ES-I3 (cell line): ENCODE results near the gene PRPF40A.
"Not testable (repeated sequence)": the region's sequence is repeated elsewhere in the genome, so short reads cannot be mapped to it uniquely, and the experiment has no call there.

Source experiments
- H3K36me3 ChIP-seq: 2 replicates; pipeline ENCODE4 v1.6.1; 2013; ENCODE audit warnings: mild to moderate bottlenecking, low read length, control low read depth, moderate library complexity; ENCODE audit not compliant: insufficient read depth
- H3K4me1 ChIP-seq: 2 replicates; pipeline ENCODE4 v1.6.1; 2013; ENCODE audit warnings: mild to moderate bottlenecking, control low read depth, low read length; ENCODE audit not compliant: insufficient read depth
- H3K9ac ChIP-seq: 2 replicates; pipeline ENCODE4 v1.6.1; 2013; ENCODE audit warnings: low read depth, mild to moderate bottlenecking, low read length, moderate library complexity
- H3K9me3 ChIP-seq: 2 replicates; pipeline ENCODE4 v1.6.1; 2013; ENCODE audit warnings: mild to moderate bottlenecking, low read length, moderate library complexity; ENCODE audit not compliant: control insufficient read depth, insufficient read depth

Gene PRPF40A

DNA sequence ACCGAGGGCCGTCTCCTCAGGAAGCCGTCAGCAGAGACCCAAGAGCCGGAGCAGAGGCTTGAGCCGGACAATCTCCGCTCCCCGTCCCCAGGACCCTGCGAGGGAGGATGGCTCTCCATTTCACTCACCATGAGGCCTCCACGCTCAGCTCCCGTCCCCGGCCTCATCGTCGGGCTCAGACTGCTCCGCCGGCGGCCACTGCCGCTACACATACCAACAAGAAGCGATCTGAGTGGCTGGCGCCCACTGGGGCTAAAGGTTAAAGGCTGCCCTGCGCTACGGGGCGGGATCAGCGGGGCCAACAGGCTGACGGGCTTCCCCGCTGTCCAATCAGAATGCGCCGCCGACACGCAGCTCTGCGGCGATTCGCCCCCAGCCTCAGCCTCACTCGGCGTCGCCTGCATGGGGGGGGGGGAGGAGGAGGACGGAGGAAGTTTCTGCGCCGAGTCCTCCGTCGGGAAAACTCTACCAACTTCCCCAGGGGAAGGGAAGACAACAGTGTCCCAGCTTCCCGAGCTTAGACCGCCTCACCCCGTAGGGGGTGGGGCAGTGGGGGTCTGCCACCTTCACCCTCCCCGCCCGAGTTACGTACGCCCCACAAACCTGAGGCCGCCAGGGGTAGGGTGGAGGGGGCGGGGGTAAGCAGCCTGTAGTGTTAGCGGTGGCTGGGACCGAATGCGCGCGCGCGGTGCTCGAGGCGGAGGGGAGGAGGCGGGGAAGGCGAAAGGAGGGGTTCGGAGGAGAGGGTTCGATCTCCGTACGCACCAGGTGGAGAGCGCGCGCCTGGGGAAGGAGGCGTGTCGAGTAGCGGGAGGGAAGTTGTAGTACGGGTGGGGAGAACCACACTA is at the start of gene PRPF40A:
Gene PRPF40A (minus strand): TSS at position 234 of the 848 bp plus-strand sequence. CDS start 22 bp downstream, at position 212.
- no peaks in the 10 kb centered on the region; the same call in 1 of the 2 replicates for H3K36me3 ChIP-seq
- peaks cover 7% of the 10 kb centered on the region; the same call in 1 of the 2 replicates for H3K4me1 ChIP-seq
- no peaks in the 10 kb centered on the region for H3K9me3 ChIP-seq
- peak within 1 kb of the TSS; percentile 94 for H3K9ac ChIP-seq

DNA sequence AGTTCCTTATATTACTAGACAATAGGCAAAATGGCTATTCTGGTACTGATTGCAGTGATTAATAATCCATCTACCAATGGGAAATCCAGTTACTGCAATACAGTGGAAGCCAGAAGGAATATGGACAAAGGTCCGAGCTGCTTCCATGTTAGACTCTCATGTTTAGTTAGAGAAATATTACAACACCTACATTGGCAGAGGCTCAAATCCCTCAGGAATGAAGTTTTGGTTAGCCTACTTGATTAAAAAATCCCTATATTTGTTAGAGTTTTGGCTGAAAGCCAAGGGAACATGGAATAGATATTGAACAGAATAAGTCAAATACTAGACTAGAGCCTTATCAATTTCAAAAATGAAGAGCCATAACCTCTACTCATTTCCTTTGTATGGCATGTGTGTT is 49.7 kb upstream of the PRPF40A start:
- H3K9ac ChIP-seq: no peak overlapping the region
- H3K36me3 ChIP-seq: no peaks in the 10 kb centered on the region
- no peaks in the 10 kb centered on the region for H3K9me3 ChIP-seq
- H3K4me1 ChIP-seq: no peaks in the 10 kb centered on the region

DNA sequence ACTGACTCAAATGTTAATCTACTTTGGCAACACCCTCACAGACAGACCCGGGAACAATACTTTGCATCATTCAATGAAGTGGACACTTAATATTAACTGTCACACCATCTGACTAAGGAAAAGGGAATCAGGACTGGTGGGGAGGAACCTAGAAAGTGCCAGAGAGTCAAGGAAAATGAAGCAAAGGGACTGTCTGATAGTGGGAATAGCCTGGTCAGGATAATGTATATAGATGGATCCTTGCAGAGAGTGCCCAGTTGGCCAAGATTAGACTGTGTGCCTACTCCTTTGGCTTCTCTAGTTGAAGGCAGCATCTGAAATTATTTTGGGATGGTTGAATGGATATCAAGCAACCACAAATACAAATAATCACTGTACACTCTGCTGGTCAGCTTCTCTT is 46.4 kb upstream of the PRPF40A start:
- Histone ChIP-seq H3K9ac (no peak overlapping the region), H3K9me3 (no peaks in the 10 kb centered on the region), H3K4me1 (peaks cover 6% of the 10 kb centered on the region; the same call in 1 of the 2 replicates), H3K36me3 (no peaks in the 10 kb centered on the region)

GRCh38 chr2:152763208-152763607 is 45.9 kb upstream of the PRPF40A start:
- not testable (repeated sequence) for H3K9ac ChIP-seq, H3K36me3 ChIP-seq, H3K4me1 ChIP-seq, H3K9me3 ChIP-seq

GRCh38 chr2:152762202-152762601 is 44.9 kb upstream of the PRPF40A start:
- H3K9me3 ChIP-seq: no peaks in the 10 kb centered on the region
- peaks cover 6% of the 10 kb centered on the region; the same call in 1 of the 2 replicates for H3K4me1 ChIP-seq
- H3K36me3 ChIP-seq: no peaks in the 10 kb centered on the region
- no peak overlapping the region for H3K9ac ChIP-seq

DNA sequence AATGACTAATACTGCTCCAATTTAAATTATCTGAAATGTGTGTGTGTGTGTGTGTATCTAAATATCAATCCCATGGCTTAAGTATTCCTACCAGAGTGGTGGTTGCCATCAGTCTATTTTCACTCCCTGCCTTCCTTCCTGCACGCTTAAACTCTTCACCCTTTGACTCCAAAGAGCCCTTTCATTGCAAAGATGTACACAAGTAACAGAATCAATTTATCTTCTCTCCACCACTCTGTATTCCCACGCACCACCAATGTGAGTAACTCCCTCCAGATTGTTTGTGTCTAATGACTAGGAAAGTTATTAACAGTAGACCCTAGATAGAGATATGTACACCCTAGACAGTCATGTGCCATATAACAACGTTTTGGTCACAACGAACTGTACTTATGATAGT is 44.0 kb upstream of the PRPF40A start:
- H3K9me3 ChIP-seq: no peaks in the 10 kb centered on the region
- H3K36me3 ChIP-seq: no peaks in the 10 kb centered on the region

DNA sequence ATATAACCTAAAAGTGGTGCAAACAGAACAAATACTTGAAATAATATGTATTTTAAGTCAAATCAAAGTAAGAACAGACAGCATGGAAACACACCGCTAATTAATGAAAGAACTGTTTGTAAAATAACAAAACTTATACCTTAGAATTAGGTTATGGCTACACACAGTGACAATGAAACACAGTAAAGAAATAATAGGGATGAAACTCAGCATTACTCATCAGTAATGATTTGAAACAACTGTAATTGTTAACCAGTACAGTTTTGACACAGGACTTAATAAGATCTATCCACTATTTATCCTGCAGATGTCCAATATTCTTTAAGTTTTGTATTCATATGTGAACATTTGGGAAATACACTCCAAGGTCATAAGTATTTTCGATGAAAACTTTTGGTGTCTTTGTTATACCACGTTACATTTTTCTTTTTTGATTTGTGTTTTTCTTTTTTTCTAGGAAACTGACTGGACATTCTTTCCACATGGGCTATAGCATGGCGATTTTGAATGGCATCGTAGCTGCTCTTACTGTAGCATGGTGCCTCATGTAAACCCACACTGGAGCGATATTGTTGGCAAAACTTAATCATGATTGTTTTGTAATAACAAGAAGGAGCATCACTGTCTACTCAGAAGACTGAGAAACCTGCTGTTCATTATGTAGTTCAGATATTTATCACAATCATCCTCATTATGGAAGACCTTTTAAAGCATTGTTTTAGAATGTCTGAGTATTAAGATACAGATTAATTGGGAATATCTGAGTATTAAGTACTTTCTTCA is 42.2 kb upstream of the PRPF40A start:
- no peak overlapping the region for H3K9ac ChIP-seq
- no peaks in the 10 kb centered on the region for H3K36me3 ChIP-seq
- H3K4me1 ChIP-seq: peaks cover 6% of the 10 kb centered on the region; the same call in 1 of the 2 replicates
- no peaks in the 10 kb centered on the region for H3K9me3 ChIP-seq

More for the DNA sequence above, 44.0 kb upstream of the PRPF40A start:
- H3K4me1 ChIP-seq: peaks cover 6% of the 10 kb centered on the region; the same call in 1 of the 2 replicates
- no peak overlapping the region for H3K9ac ChIP-seq

GRCh38 chr2:152755029-152755428 is 37.8 kb upstream of the PRPF40A start:
- Histone ChIP-seq H3K4me1 (no peaks in the 10 kb centered on the region), H3K9me3 (no peaks in the 10 kb centered on the region), H3K9ac (no peak overlapping the region), H3K36me3 (no peaks in the 10 kb centered on the region)

DNA sequence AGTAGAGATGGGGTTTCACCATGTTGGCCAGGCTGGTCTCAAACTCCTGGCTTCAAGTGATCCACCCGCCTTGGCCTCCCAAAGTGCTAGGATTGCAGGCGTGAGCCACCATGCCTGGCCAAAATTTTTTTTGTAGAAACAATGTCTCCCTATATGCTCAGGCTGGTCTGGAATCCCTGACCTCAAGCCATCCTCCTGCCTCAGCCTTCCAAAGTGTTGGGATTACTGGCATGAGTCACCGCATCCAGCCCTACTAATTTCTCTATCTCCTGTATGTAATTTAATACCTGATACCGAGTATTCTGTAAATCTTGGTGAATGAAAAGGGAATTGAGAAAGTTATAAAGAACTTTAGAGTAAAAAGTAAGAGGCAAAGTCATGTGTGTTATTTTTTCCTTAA is 30.5 kb upstream of the PRPF40A start:
- H3K9me3 ChIP-seq, H3K4me1 ChIP-seq, H3K36me3 ChIP-seq, H3K9ac ChIP-seq: not testable (repeated sequence)

DNA sequence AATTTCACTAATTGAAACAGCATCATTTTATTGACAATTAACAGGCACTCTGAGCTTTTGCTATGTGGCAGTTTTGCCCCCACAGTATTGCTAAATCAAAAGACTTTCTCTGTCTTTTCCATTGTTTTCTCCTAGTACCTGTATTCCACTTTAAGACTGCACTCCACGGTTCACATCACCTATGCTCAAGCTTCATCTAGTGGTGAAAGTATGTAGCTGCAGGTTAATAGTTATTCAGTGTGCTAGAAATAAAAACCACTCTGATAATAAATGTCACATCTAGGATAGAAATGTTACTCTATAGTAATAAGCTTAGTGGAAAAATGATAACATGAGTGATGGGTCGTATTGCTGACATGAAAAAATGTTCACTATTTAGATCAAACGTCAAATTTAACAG is 25.7 kb upstream of the PRPF40A start:
- Histone ChIP-seq H3K36me3 (peaks cover 3% of the 10 kb centered on the region; the same call in 1 of the 2 replicates), H3K4me1 (no peaks in the 10 kb centered on the region), H3K9ac (no peak overlapping the region), H3K9me3 (no peaks in the 10 kb centered on the region)

DNA sequence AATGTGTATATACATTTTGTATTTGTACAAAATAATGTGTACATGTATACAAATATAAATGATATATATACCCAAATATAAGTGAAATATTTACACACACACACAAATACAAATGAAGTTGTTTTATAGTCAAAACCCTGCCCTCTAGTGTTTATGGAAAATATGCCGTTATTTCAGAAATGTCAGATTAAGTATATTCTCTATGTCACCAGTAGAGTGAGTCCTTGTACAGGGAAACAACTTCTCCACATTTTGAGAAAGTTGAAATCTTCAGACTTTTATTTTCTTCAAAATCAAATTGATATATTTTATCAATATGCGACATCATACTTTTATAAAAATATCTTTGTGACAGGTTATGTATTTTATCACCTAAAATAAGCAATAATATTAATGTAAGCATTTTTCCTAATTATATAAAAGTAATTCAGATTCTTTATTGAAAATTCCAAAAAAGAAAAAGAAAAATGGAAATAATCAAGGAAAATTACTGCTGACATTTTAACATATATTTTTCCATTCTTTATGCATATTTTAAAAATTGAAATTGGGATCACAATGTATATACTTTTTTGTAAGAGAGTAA is 23.6 kb upstream of the PRPF40A start:
- Histone ChIP-seq H3K9me3 (no peaks in the 10 kb centered on the region; the same call in 1 of the 2 replicates), H3K36me3 (peaks cover 10% of the 10 kb centered on the region; the same call in 1 of the 2 replicates), H3K9ac (no peak overlapping the region), H3K4me1 (no peaks in the 10 kb centered on the region)

DNA sequence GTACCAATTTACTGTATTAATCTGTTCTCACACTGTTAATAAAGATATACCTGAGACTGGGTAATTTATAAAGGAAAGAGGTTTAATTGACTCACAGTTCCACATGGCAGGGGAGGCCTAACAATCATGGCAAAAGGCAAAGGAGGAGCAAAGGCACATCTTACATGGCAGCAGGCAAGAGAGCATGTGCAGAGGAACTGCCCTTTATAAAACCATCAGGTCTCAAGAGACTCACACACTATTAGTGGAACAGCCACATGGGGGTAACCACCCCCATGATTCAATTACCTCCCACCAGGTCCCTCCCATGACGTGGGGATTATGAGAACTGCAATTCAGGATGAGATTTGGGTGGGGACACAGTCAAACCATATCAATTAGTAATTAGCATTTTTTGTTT is 22.4 kb upstream of the PRPF40A start:
- H3K4me1 ChIP-seq, H3K9ac ChIP-seq, H3K9me3 ChIP-seq, H3K36me3 ChIP-seq: not testable (repeated sequence)

- Histone ChIP-seq H3K9ac (no peak overlapping the region), H3K36me3 (peaks cover 10% of the 10 kb centered on the region; the same call in 1 of the 2 replicates), H3K4me1 (no peaks in the 10 kb centered on the region), H3K9me3 (no peaks in the 10 kb centered on the region; the same call in 1 of the 2 replicates)
Observed at GRCh38 chr2:152738438-152738837, 21.2 kb upstream of the PRPF40A start.

DNA sequence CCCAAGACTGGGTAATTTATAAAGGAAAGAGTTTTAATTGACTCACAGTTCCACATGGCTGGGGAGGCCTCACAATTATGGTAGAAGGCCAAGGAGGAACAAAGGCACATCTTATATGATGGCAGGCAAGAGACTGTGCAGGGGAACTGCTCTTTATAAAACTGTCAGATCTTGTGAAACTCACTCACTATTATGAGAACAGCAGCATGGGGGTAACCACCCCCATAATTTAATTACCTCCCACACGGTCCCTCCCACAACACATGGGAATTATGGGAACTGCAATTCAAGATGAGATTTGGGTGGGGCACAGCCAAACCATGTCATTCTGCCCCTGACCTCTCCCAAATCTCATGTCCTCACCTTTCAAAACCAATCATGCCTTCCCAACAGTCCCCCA is 20.2 kb upstream of the PRPF40A start:
- H3K4me1 ChIP-seq, H3K36me3 ChIP-seq, H3K9me3 ChIP-seq, H3K9ac ChIP-seq: not testable (repeated sequence)
